HG03521 (cell line): ENCODE results near the gene DARS2.
"Not testable (repeated sequence)": the region's sequence is repeated elsewhere in the genome, so short reads cannot be mapped to it uniquely, and the experiment has no call there.

Experiments
- ATAC-seq: cut with Tn5 transposase; IDR thresholded peaks from one replicate; pipeline ENCODE4 v1.9.1; 2021; ENCODE audit warnings: mild to moderate bottlenecking, moderate library complexity; ENCODE audit not compliant: unreplicated experiment

Gene DARS2

DNA sequence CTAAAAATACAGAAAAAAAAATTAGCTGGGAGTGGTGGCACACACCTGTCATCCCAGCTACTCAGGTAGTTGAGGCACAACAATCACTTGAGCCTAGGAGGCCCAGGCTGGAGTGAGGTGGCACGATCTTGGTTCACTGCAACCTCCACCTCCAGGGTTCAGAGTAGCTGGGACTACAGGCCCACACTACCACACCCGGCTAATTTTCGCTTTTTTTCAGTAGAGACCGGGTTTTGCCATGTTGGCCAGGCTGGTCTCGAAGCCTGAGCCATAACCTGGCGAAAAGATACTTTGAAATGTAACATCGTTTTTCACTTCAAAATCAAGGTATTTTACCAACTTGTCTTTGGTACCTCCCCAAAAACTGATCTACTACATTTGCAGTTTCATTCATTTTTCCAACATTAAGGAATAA, 37.3 kb downstream of the DARS2 start:
- no peak for ATAC-seq

DNA sequence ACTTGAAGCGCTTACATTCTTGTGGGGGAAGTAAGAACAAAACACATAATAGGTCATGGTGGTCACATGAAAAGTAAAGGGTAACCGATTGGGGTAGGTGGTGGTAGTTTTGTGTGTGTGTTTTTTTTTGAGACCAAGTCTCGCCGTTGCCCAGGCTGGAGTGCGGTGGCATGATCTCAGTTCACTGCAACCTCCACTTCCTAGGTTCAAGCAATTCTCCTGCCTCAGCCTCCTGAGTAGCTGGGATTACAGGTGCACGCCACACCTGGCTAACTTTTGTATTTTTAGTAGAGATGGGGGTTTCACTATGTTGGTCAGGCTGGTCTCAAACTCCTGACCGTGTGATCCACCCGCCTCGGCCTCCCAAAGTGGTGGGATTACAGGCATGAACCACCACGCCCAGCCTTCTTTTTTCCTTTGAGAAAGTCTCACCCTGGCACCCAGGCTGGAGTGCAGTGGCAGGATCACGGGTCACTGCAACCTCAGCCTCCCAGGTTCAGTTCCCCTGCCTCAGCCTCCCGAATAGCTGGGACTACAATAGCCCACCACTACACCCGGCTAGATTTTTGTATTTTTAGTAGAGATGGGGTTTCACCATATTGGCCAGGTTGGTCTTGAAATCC, 37.8 kb downstream of the DARS2 start:
- not testable (repeated sequence) for ATAC-seq

DNA sequence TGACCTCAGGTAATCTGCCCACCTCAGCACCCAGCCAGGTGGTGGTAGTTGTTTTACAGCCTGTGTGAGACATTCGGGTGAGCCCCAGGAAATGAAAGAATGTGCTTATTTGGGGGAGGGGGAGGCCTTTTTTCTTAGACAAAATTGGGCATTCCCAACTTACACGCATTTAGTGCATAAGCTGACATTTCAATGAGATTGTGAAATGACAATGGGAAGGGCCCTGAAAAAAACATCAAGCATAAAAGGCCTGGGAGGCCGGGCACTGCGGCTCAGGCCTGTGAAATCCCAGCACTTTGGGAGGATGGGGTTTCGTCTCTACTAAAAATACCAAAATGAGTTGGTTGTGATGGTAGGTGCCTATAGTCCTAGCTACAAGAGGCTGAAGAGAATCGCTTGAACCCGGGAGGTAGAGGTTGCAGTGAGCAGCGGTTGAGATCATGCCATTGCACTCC, 38.3 kb downstream of the DARS2 start:
- ATAC-seq: no peak

DNA sequence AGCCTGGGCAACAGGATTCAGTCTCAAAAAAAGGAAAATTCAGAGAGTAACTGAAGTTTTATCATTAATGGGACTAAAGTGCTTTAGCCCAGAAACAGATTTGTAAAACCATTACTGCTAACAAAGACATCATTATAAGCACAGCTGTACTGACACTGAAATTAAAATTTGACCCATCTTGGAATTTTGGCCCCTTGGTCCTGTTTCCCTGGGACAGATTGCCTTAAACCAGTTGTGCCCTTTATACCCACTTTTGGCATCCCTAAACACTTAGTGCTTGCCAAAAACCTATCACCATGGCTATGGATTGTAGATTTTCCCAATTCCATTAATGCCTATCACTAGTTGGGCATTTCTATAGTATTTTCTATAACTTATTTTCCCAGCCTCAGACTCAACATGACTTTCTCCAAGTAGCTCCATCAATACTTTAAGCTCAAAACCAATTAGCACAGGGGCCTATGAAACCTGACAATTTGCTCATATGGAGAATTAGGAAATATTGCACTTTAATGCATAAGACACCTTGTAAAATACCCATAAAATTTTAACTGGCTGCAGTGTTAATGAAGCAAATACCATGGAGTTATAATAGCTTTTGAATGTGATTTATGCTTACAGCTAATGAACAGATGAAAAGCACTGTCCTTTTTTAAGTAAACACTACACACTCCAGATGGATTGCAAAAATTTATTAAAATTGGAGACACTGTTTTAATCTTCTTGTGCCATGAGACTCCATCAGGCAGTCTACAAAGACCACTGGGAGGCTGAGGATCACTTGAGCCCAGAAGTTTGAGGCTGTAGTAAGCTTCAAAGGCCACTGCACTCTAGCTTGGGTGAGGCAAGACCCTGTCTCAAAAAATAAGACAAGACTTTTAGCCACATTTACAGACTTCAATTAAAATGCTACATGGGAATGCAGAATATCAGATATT, 39.0 kb downstream of the DARS2 start:
- no peak for ATAC-seq

DNA sequence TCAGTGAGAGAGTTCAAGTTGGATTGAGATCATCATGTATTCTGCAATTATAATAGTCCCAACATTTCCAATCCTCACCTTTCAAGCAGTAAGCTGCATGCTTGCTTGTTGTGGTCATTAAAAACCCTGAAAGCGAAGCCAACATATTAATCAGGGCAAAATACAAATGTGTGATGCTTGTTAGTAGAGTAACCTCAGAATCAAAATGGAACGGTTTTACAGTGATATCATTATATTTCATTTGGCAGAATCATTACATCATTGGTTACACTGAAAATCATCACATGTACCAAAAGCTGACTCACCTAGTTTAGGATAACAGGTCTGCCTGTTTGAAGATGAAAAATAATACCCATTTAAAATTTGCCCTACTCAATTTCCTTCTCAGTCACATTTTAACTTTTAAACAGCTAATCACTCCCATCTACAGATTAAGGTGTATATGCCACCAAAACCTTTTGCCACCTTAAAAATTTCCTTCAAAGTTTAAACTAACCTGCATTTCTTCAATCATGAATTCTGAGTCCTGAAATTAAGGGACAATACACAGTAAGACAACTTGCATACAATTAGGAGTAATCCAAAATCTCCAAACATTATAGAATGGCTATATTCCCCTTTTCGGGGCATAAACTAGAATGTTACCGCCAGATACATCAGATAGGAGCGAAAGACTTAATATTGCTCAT, 39.9 kb downstream of the DARS2 start:
- no peak for ATAC-seq

DNA sequence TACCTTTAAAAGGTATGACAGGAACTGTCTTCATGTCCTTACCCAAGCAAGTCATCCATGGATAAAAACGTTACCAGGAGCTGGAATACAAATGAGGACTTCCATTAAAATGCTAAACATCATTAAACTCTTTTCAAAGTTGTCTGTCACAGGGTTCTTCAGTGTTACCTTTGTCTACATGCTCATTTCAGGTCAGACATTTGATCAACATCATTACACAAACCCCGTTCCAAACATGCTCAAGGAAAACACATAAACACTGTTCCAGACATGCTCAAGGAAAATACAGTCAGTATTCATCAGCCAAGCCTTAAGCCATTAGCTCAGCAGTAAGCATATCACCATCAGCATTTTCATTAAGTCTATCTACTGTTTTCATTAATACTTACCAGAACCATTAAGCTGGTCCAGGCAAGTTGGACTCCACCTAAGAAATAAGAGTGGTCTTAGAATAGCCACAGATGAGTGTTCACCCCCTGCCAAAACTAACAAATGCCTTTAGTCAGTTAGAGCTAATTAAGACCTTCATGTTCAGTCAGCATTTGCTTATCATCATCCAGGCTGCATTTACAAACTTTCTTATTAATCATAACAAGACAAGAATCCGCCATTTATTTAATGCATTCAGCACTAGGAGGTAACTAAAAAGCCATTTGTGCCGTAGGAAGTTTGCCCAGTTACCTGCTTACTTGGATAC, 41.1 kb downstream of the DARS2 start:
- no peak for ATAC-seq

DNA sequence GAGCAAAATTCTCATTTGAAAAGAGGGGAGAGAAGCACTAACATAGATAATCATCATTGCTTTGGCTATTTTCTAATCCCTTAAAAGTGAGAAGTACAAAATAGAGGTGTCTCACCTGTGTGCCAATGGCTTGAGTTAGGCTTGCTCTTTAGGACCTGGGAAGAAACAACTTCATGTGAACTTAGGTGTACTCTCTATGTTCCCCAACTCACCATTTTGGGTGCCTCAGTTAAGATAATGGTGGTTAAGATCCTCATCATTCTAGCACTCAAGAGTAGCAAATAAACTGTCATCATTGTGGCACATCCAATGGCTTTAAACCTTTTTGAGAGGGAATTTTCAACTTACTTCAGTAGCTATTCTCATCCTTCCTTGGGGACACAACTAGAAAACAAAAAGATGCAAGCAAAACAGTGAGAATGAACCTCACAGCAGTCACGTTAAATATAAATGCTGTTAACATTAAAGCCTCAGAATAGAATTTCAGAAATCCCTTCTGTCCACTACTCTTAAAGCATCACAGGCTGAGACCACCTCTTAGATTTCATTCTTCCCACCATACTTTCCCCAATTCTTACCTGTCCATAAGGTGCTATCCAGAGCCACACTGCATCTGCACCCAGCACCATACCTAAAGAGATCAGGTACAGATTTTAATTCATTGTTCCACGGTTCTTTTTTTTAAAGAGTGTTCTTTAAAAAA, 42.1 kb downstream of the DARS2 start:
- ATAC-seq: no peak

DNA sequence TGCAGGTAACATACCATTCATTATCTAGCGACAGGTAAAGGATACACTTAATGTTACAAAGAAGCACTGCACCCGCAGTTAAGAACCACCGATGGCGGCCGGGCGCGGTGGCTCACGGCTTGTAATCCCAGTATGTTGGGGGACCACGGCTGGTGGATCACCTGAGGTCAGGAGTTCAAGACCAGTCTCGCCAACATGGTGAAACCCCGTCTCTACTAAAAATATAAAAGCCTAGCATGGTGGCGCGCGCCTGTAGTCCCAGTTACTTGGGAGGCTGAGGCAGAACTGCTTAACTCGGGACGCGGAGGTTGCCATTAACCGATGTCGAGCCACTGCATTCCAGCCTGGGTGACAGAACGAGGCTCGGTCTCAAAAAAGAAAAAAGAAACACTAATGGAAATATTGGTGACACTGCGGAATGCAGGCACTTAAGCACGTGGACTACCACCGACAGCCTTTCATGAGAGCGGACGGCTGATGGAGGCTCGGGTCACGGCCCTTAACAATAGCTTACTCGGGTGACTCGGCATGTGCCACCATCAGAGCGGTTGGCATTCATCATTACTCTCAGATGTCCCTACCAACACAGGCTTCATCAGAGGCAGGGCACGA, 42.8 kb downstream of the DARS2 start:
- no peak for ATAC-seq

DNA sequence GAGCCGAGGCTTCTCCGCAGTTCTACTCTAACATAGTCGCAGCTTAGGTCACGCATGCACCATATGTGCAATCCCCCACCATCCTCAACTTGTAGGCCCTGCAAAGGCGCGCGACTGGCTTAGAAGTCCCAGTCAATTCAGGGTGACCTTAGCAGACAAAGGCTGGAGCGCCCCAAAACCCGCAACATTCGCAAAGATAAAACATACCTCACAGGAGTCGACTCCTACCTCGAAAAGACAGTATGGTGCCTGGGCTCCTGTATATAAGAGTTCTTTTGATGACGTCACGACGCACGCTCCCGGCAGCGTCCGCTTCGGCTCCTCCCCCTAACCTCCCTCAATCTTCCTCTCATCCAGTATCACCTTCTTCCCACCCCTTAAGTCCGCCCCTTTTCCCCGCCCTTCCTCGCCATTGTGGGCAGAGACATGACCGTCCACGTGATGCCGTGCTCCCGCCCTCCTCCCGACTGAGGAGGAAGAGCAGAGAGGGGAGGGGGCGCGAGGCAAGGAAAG, 43.3 kb downstream of the DARS2 start, which contains the start of gene GAS5:
TSS of gene GAS5 (minus strand) at position 237 of the 513 bp plus-strand sequence.
- peak; percentile 69 for ATAC-seq

DNA sequence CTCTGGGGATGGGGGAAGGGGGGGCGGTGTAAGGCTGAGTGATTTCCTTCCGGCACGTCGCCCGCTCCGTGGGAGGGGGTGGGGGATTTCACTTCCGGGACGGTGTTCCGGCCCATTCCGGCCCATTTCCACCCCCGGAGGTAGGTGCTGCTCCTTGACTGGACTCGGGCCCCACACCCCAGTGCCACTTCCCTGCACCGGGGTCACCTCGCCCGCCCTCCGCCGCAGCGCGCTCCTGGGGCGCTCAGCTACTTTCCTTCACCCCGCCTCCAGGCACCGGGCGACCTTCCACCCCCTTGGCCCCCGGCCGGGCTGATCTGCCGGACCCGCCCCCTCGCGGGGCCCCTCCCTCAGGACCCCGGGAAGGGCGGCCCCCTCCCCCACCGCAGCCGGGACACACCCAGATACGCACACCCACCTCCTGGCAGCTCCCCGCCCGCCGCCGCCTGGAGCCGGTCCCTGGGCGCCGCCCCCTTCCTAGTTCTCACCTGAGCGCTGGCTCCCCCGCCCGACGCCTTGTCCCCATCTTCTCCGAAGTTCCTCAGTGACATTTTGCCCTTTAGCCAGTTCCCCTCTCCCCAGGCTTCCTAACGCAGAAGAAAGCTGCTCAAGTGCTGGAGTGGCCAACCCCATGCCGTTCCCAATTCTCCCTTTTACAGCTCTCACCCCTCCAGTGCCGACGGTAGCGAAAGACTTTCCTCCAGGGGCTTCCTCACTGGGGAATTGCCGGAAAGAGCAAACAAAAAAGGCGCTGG, 44.0 kb downstream of the DARS2 start, which contains the start of gene ZBTB37:
TSS of gene ZBTB37 (plus strand) at position 115 of the 755 bp plus-strand sequence. CDS start 1,846 bp downstream, outside the sequence.
- peak; percentile 45 for ATAC-seq

DNA sequence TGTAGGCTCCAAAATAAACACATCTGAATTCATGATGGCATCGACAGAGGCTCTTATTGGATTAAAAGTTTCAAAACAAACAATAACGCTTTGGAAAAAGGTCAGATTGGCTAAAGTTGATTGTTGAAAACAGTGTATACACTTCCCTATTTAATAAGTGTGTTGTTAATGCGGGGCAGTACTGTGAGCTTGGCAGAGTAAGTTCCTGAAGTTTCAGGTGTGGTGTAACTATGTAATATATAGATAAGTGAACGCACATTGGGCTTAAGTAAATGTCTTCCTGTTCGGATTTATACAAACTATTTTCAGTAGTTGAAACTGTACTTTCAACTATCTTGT, 44.5 kb downstream of the DARS2 start:
- no peak for ATAC-seq

DNA sequence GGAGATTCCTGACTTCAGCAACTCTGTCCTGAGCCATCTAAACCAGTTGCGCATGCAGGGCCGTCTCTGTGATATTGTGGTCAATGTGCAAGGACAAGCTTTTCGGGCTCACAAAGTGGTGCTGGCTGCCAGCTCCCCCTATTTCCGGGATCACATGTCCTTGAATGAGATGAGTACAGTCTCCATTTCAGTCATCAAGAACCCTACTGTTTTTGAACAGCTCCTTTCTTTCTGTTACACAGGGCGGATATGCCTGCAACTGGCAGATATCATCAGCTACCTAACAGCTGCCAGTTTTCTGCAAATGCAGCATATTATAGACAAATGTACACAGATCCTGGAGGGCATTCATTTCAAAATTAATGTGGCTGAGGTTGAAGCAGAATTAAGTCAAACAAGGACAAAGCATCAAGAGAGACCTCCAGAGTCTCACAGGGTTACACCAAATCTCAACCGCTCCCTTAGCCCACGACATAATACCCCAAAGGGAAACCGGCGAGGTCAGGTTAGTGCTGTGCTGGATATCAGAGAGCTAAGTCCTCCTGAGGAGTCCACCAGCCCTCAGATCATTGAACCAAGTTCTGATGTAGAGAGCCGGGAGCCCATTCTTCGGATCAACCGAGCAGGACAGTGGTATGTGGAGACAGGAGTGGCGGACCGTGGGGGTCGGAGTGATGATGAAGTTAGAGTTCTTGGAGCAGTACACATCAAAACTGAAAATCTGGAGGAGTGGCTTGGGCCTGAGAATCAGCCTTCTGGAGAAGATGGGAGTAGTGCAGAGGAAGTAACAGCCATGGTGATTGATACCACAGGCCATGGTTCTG, 46.0 kb downstream of the DARS2 start:
- ATAC-seq: peak; percentile 19

DNA sequence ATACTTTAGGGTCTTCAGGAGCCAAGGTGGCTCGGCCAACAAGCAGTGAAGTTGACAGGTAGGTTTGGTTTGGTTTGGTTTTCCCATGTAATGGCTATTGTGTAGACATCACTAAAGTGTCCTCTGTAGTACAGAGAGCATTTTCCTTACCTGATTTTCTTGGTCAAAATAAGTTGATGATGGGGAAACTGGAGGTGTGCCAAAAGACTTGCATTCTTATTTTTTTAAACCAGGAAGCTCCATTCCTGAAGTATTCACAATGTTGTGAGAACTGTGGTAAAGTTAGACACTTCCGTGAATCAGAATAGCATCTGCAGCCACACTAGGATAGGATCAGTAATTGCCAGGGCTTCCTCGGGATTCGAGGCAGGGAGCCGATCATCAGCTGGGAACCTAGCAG, 46.6 kb downstream of the DARS2 start:
- no peak for ATAC-seq

DNA sequence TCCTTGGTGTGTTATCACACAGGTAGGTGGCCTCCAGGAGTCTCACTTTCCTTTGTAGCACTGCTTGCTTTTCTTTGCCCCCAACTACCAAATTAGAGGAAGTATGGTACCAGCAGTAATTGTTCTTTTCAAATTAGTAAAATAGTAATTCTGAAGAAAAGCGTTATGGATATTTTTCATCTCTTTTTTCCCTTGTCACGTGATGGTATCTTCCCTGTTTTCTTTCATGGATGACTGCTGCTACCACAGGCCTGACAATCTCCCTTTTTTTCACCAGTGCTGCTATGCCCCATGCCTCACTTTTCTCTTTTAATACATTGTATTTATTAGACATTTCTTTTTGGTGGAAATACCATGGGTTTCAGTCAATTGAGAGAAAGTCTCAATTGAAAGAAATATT, 47.0 kb downstream of the DARS2 start:
- ATAC-seq: no peak

DNA sequence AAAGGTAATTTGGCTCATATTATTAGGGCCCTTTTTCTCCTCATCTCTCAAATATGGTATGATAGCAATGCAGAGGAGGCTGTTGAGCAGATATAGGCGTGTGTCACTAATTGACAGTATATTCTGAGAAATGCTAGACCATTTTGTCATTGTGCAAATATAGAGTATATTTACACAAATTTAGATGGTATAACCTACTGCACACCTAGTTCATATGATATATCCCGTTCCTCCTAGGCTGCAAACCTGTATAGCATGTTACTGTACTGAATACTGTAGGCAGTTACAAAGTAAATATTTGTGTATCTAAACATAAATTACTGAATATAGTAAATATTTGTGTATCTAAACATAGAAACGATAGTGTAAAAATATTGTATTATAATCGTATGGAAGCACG, 52.3 kb downstream of the DARS2 start:
- no peak for ATAC-seq

DNA sequence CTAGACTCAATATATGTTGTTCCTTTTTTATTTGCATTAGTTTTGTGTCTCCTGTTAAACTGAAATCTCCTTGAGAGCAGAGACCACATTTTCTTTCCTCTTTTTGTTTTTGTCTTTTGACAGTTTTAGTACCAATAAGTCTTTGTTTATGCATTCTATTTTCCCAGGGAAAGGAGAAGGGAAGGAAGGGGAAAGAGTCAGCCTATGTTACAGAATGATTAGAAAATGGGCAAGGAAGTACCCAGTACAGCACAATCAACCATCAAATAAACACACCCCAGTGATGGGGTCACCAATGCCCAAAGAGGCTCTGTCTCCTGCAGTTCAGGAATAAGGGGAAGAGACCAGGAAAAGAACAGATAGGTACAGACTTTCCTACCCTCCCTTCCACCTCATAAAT, 53.8 kb downstream of the DARS2 start:
- ATAC-seq: no peak

DNA sequence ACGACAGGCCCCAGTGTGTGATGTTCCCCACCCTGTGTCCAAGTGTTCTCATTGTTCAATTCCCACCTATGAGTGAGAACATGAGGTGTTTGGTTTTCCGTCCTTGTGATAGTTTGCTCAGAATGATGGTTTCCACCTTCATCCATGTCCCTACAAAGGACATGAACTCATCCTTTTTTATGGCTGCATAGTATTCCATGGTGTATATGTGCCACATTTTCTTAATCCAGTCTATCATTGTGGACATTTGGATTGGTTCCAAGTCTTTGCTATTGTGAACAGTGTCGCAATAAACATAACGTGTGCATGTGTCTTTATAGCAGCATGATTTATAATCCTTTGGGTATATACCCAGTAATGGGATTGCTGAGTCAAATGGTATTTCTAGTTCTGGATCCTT, 56.6 kb downstream of the DARS2 start:
- not testable (repeated sequence) for ATAC-seq

DNA sequence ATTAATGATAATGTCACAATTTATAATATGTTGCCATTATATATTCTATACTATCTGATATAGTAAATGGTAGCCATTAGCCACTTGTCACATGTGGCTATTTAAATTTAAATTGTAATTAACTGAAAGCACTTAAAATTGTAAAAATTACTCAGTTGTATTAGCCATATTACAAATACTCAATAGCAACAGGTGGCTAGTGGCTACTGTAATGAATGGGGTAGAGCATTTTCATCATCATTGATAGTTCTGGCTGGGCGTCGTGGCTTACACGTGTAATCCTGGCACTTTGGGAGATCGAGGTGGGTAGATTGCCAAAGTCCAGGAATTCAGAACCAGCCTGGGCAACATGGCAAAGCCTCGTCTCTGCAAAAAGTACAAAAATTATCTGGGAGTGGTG, 60.2 kb downstream of the DARS2 start:
- no peak for ATAC-seq
